ENCODE data around the gene PCDH17. TPM values are rescaled to one million over a fixed set of nuclear protein-coding genes. Genes with fewer than 3 reads are reported as not detected.
A peak's percentile ranks its signal among the peaks of the same experiment; 100 is the strongest.

PCDH17 gene
- total and polyA plus RNA-seq, 10 donors, result 2.7 to 240 (median 178) TPM

DNA sequence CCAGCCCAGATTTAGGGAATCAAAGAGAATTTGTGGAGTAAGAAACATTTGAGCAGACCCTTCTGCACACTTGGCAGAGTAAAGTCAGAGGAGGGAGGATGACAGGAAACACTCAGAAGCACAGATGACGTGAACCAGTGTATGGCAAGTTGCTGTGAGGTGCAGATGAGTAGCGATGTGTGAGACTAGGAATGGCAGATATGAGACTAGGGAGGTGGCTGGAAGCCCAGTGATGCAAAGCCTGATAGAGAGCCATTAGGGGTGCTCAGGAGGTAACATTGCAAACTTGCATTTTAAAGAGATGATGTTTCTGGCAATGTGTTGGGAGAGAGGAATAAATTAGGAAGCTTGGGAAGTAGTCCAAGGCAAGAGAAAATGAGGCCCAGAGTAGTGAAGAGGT is 44.0 kb downstream of the PCDH17 start:
- no peaks in the 10 kb centered on the region for H3K9me3 ChIP-seq
- peaks cover 0 to 5% (median 0%) of the 10 kb centered on the region in 6 donors for H3K36me3 ChIP-seq
- no peaks in the 10 kb centered on the region for H3K27me3 ChIP-seq (replicated peaks in 1 of 7)
- 61 to 74% (median 63%) methylated on average over 2 of the region's 2 CpGs for WGBS, 5 donors
- H3K4me1 ChIP-seq, result no peaks in the 10 kb centered on the region
- no peak for DNase-seq
- no peak overlapping the region for H3K4me3 ChIP-seq
- intact Hi-C loops (cut with DNase I; ENCODE audit: low total_unique reads), result no loop called here
- TF ChIP-seq POLR2A (IDR thresholded peaks at IDR 0.05) (no peak), POLR2AphosphoS5 (IDR thresholded peaks at IDR 0.05) (peak in 1 of 3 donors; percentile 43)
- TF ChIP-seq, protein P1, sequence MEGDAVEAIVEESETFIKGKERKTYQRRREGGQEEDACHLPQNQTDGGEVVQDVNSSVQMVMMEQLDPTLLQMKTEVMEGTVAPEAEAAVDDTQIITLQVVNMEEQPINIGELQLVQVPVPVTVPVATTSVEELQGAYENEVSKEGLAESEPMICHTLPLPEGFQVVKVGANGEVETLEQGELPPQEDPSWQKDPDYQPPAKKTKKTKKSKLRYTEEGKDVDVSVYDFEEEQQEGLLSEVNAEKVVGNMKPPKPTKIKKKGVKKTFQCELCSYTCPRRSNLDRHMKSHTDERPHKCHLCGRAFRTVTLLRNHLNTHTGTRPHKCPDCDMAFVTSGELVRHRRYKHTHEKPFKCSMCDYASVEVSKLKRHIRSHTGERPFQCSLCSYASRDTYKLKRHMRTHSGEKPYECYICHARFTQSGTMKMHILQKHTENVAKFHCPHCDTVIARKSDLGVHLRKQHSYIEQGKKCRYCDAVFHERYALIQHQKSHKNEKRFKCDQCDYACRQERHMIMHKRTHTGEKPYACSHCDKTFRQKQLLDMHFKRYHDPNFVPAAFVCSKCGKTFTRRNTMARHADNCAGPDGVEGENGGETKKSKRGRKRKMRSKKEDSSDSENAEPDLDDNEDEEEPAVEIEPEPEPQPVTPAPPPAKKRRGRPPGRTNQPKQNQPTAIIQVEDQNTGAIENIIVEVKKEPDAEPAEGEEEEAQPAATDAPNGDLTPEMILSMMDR (IDR thresholded peaks at IDR 0.05 in 8 of 11, conservative IDR thresholded peaks at IDR 0.05 in 3 of 11), result no peak
- H3K27ac ChIP-seq, result no peak overlapping the region

GRCh38 chr13:57680609-57681008 is 49.1 kb downstream of the PCDH17 start:
- Histone ChIP-seq H3K4me3 (no peak overlapping the region), H3K36me3 (no peaks in the 10 kb centered on the region), H3K27me3 (replicated peaks in 1 of 7) (no peaks in the 10 kb centered on the region), H3K4me1 (no peaks in the 10 kb centered on the region), H3K9me3 (no peaks in the 10 kb centered on the region), H3K27ac (no peak overlapping the region)
- intact Hi-C loops (cut with DNase I; ENCODE audit: low total_unique reads), result no loop called here
- WGBS, 5 donors, result 63 to 76% (median 71%) methylated on average over 1 of the region's 1 CpG
- no peak for DNase-seq
- no peak for TF ChIP-seq POLR2A (IDR thresholded peaks at IDR 0.05)
- TF ChIP-seq, protein P1 (IDR thresholded peaks at IDR 0.05 in 8 of 11, conservative IDR thresholded peaks at IDR 0.05 in 3 of 11), result no peak
- TF ChIP-seq POLR2AphosphoS5 (IDR thresholded peaks at IDR 0.05), result no peak

DNA sequence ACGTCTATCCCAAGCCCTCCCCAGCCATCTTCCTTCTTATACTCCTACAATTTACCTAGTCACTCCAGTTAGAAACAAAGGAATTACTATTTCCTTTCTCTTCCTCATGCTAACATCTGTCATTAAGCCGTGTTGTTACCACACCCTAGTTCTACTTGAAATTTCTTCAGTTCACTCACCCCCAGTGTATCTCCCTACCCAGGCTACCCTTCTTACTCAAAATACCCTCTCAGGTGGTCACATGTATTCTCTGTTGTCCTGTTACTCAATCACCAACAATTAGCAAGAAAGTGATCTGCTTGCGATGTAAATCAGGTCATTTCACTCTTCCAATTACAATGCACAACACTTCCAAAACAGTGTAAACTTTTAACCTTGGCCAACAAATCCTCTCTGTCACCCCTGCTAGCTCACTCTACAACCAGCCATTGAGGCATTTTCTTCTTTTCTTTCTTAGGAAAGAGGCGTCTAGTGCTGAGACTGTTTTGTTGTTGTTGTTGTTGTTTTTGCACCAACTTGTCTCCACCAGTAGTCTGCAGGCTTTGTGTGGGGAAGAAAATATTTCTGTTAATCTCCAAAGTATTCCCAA is 50.7 kb downstream of the PCDH17 start:
- Histone ChIP-seq H3K9me3 (no peaks in the 10 kb centered on the region), H3K27ac (no peak overlapping the region), H3K4me3 (no peak overlapping the region), H3K27me3 (replicated peaks in 1 of 7) (no peaks in the 10 kb centered on the region), H3K4me1 (no peaks in the 10 kb centered on the region), H3K36me3 (no peaks in the 10 kb centered on the region)
- TF ChIP-seq, protein P1 (IDR thresholded peaks at IDR 0.05 in 8 of 11, conservative IDR thresholded peaks at IDR 0.05 in 3 of 11), result no peak
- TF ChIP-seq POLR2A (IDR thresholded peaks at IDR 0.05), result no peak
- TF ChIP-seq POLR2AphosphoS5 (IDR thresholded peaks at IDR 0.05), result no peak
- intact Hi-C loops (cut with DNase I; ENCODE audit: low total_unique reads), result no loop called here
- 68 to 83% (median 81%) methylated on average over 4 of the region's 4 CpGs for WGBS, 5 donors
- DNase-seq, result no peak

GRCh38 chr13:57698851-57699250 is 67.3 kb downstream of the PCDH17 start:
- H3K27me3 ChIP-seq (replicated peaks in 1 of 7), result no peaks in the 10 kb centered on the region
- WGBS, 5 donors, result 77 to 83% (median 79%) methylated on average over 4 of the region's 4 CpGs
- DNase-seq, result no peak
- no peak for TF ChIP-seq POLR2A (IDR thresholded peaks at IDR 0.05)
- no peak for TF ChIP-seq POLR2AphosphoS5 (IDR thresholded peaks at IDR 0.05)
- TF ChIP-seq, protein P1 (IDR thresholded peaks at IDR 0.05 in 8 of 11, conservative IDR thresholded peaks at IDR 0.05 in 3 of 11), result no peak
- H3K4me3 ChIP-seq, result no peak overlapping the region
- H3K36me3 ChIP-seq, result no peaks in the 10 kb centered on the region
- peaks cover 0 to 4% (median 0%) of the 10 kb centered on the region in 6 donors for H3K4me1 ChIP-seq
- no peak overlapping the region for H3K27ac ChIP-seq
- intact Hi-C loops (cut with DNase I; ENCODE audit: low total_unique reads), result no loop called here
- H3K9me3 ChIP-seq, result no peaks in the 10 kb centered on the region

Measured in spleen (tissue), 11 donors.